Measurements from ENCODE around the gene FGF5.

DNA sequence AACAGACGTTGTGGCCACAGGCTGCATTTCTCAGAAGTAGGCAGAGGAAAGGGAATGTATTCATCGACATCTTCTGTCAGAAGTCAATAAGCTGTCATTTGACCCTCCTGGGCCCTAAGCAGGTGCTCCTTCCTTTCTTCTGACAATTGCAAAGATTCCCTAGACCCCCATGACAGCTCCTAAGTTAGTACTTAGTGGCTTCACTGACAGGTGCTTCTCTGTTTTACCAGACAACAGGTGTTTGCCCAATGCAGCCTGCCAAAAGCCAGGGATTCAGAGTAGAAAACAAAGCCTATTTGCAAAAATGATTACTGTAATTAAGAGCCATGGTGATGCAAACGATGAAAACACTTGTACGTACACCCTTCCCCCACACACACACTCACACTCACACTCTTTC lies 7.5 kb upstream of the FGF5 start:
- TF ChIP-seq CEBPB (IDR thresholded peaks at IDR 0.05) = no peak
- TF ChIP-seq CREB1 (IDR thresholded peaks at IDR 0.05; ENCODE audit: low read depth) = no peak
- TF ChIP-seq REST (IDR thresholded peaks at IDR 0.05; ENCODE audit: low read depth) = no peak
- no peak for TF ChIP-seq NFIC (IDR thresholded peaks at IDR 0.05)
- TF ChIP-seq, protein P1, sequence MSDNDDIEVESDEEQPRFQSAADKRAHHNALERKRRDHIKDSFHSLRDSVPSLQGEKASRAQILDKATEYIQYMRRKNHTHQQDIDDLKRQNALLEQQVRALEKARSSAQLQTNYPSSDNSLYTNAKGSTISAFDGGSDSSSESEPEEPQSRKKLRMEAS (IDR thresholded peaks at IDR 0.05) = no peak
- TF ChIP-seq YY1 (IDR thresholded peaks at IDR 0.05; ENCODE audit: low read depth) = no peak
- TF ChIP-seq EP300 (IDR thresholded peaks at IDR 0.05; ENCODE audit: borderline replicate concordance) = no peak

Data from Ishikawa (cell line).